ENCODE results near the gene ZSWIM6.
A peak's percentile ranks its signal among the peaks of the same experiment; 100 is the strongest.

Gene ZSWIM6

DNA sequence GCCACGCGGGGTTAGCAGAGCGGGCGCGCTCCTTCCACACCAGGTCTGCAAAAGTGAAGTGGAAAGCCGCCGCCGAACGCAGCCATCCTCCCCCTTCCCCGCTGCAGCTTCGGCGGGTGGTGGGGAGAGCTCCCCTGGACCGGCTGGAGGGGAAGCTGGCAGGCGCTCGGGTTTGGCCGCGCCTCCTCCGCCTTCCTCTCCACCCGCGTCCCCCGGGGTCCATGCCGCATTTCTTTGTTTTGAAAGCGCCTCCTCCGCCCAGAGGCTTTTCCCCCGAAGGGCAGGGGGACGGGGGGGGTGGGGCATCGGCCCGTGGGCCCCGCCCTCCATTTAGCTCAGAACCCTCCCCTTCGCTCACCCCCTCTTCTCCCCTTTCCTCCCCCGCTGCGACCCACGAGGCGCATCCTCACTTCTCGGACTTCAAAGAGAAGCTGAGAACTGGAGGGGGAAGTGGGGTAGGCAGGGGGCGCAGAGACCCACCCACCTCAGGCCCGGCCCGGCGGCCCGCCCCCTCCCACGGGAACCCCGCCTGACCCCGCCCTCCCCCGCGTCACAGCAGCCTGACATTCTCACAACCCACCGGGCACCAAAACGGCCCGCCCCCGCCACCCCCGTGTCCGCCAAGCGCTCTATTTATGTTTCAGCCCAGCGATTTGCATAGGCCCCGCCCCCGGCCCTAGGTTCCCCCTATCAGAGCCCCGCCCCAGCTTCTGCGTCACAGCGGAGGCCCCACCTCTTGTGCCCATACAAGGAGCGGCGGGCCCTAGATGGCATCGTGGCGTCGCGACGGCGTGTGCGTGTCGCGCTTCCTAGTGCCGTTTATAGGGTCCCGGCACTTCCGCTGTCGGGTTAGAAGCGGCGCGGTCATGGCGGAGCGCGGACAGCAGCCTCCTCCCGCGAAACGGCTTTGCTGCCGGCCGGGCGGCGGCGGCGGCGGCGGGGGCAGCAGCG lies at the start of gene ZSWIM6:
ZSWIM6 (plus strand) TSS at position 852 of the 951 bp plus-strand sequence; CDS start at position 867, 15 bp downstream.
- peak; percentile 97 for DNase-seq

DNA sequence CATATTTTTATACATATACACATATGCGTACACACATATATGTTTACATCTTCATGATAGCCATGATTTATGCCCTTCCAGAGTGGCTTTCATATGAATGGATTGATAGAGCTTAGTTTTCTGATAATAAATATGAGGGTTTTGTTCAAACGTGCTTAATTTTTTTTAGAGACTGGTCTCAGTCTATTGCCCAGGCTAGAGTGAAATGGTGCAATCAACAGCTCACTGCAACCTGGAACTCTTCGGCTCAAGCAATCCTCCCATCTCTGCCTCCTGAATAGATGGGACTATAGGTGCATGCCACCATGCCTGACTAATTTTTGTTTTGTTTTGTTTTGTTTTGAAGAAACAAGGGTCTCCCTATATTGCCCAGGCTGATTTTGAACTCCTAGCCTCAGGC lies 48.6 kb upstream of the ZSWIM6 start:
- DNase-seq: no peak

DNA sequence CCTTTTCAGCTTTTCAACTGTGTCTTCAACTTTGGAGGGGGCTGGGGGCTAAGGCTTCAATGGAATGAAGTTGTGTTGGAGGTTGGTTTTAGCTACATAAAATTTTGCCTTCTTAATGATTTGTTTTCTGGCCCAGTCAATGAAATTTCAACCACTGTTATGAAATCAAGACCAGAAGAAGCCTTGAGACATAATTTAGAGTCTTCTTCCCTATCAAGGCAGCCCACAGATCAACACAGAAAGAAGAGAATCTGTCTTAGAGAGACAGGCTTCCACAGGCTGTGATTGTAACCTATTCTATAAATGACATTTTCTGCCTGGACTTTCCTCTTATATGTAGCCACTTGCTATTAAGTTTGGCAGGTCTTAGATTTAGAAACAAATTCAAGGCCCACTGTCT lies 46.5 kb upstream of the ZSWIM6 start:
- DNase-seq: no peak

DNA sequence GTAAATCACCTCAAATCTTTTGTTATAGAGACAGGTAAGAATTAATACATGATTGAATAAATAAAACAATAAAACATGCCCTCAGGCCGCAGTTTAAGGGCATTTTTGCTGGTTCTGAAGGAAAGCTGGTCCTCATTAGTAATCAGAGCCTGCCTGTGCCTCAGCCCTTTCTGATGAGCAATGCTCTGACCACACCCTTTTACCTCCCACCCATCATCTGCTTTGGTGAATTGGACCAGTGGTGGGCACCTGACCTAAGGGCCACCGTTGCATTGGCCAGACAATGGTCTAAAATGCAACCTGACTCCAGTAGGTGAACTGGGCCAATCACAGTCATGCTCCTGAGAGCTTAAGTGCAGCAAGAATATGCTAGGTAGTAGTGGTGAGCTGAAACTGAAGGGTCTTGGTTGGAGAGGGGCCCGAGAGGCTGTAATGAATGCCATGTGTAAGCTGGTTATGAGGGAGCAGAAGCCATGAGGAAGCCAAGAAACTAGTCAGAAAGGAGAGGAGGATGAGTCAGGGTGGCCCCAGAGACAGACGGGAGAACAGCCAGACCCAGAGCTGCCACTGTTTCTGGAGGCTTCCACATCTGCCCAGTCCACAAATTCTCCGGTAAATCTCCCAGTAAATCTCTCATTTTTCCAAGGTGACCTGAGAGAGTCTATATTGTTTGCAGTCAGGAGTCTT lies 45.5 kb upstream of the ZSWIM6 start:
- DNase-seq: no peak

DNA sequence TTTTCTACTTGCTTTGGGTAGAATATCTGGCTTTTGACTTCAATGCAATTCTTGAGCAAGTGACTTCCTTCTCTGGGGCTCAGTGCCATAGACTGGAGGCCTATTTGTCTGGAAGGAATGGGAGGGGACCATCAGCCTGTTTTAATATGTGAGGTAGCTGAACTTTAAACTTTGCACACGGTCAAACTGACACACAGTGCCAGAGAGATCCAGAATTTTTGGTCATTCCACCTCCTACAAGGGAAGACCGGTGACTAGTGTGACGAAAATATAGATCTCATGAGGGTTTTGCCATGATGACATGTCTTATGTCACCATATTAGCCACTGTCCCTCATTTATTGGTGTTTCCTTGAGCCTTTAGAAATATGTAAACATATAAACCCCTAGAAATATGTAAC lies 44.6 kb upstream of the ZSWIM6 start:
- DNase-seq: no peak

DNA sequence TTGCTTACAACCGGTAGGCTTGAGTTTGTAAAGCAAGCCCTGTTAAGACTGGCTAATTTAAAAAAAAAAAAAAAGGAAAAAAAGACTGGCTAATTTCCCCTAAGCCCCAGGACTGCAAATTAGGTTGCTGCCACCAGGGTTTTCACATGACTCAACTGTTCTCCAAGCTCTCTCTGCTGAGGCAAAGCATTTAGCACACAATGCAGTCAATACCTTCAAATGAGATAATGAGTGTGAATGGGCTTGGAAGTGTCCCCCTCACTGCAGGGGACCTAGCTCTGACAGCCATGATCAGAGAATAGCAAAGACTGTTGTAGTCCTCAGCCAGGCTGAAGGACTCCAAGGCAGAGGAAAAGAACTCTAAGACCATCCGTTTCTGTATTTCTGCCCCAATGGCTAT lies 42.8 kb upstream of the ZSWIM6 start:
- no peak for DNase-seq

DNA sequence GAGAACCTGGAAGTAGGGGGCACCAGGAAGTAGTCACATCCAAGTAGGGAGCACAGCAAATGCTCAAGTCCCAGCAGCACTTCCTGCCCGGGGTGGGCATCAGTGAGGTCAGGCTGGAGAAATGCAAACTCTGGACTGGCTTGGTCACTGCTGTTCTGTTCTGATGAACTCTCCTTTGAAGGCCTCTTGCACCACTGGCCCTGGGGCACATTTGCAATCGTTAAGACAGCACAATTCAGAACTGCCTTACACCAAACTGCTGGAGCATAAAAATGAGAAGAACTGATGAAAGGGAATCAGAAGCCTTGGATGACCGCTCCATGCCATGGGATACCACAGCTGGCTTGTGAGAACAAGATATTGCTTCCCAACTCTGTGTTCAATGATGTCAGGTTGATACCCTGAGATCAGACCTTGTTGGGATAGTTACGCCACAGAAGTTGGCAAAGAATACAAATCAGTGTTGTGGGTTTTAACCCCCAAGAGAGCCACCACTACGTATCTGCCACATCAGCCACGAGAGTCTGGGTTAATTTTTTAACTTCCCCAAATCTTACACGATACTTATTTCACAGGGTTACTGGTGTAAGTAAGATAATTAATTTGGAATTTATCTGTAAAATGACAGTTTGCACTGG lies 42.3 kb upstream of the ZSWIM6 start:
- DNase-seq: no peak

DNA sequence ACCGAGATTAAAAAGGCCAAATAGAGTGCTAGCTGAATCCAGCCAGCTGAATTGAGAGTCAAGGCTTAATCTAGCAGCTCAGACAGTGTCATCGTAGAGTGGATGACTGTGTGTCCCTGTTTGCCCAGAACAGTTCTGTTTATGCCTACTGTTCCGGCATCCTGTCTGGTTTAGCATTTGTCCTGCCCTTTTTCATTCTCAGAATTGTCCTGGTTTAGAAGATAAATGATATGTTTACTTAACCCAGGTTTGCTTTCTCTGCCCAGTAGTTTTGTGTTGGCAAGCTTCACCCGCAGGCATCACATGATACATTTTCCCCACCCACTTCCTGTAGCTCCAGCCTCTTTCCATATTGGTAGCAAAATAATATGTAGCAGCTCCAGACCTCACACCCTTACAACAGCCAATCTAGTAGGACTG lies 41.3 kb upstream of the ZSWIM6 start:
- DNase-seq: no peak

DNA sequence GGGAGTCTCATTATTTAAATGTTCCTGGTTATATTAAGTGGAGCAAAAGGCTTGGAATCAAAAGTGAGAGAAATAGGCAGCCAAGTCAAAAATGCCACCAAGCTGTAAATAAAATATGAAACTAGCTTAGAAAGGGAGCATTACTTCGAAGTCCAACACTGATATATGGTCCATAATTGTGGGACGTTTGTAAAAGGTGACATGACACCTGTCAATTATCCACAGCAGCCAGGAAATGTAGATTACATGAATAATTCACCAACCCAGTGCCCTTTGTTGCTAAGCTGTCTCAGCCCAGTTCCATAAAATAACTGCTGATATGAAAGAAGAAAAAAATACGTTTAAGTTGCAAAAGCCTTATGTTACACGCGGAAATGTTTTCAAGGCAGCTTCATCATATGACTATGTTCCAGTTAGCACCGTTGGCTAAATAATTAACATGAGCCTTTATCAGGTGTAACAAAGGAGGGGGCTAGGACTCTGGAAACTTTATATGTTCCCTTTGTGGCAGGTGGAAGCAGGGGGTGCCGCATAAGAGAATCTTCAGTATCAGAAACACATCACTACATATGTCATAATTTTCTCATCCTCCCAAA lies 39.9 kb upstream of the ZSWIM6 start:
- no peak for DNase-seq

DNA sequence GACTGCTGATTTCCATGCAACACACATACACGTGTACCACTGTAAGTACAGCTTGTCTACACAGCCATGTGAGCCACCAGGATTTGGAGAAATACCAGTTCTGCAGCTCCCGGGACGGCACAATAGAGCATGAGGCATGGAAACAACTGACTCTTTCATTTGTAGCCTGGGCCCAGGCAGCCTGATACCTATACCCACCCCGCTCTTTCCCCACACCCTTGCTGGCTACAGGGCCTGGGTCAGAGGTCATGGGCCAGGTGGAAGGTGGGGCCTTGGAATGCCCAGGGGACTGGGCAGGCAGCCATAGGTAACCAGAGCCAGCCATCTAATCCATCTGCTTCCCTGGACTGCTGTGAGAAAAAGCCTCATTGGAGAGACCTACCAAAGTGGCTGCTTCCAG lies 39.0 kb upstream of the ZSWIM6 start:
- DNase-seq: no peak

DNA sequence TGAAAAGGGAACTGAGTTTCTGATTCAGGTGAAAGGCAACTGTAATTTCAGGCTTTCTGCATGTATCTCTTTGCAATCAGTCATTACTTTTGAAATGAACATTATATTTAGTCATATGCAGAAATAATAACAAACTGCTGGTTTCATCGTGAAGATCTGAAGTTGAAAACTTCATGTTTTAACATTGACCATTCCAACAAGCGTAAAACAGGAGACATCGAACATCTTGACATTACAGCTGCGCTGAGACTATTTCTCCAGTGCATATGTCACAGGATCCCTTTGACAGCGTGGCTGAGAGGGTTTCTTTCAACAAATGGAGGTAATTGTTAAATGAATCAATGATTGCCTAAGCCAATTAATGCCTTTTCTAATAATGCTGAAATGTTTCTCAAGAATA lies 38.2 kb upstream of the ZSWIM6 start:
- no peak for DNase-seq

DNA sequence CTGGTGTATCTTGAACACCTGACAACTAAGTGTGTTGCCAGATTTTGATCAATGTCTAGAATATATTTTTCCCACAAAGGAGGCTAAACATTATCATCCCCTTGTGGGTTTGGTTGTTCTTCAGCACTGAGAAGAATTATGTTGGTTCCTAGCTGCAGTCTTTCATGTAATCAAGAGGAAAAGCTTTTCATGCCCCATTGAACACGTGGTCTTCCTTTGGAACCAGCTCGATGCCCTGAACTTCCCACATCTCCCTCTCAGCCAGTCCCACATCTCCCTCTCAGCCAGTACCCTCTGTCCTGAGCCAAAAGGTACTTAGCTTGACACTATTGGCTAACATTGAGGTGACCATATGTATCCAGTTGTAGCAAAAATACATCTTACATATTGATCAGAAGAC lies 36.7 kb upstream of the ZSWIM6 start:
- no peak for DNase-seq

DNA sequence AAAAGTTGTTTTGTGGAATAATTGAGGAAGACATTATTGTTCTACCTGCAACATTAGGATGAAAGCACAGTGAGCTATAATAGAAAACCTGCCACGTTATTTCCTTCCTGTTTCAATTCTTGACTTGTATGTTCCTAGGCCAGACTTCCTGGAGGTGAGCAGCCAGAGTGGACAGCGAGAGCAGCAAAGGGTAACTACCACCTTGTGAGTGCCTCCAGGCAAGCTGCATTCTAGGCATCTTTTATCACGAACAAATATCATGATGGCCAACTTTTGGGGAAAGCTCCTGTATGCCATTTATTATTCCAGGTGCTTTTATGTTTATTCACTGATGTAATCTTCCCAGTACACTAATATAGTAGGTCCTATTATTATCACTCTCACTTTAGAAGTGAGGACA lies 34.0 kb upstream of the ZSWIM6 start:
- DNase-seq: no peak

DNA sequence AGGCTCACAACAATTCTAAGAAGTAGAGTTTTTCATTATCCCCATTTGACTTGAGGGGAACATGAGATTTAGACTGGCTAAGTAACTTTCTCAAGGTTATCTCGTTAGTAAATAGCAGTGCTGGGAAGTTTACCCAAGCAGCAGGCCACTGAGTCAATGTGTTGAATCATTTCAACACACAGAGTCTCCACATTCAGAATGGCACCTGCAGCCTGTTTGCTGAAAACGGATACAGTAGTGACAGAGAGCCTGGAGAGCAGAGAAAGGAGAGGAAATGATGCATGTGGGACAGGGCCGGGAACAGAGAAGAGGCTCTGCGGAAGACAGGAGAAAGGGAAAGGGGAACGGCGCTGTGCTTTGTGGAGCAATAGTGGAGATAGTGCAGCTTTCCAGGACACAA lies 33.5 kb upstream of the ZSWIM6 start:
- no peak for DNase-seq

DNA sequence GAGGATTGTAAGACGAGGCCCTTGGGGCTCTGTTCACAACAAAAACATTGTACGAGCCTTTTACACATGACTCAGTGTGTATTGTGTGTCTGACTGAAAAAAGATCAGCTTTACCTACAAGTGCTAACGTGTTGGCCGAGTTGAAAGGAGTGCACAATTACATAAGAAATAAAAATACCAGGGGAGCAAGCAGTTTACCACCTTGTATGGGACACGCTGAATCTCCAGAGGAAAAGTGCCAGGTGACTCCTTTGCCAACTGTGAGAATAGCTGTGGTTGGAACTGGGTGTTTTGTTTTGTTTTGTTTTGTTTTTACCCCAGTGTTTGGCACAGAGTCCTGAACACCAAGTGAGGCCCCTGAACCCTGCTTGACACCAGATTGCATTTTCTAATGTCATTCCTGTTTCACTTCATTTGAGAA lies 32.8 kb upstream of the ZSWIM6 start:
- DNase-seq: no peak

DNA sequence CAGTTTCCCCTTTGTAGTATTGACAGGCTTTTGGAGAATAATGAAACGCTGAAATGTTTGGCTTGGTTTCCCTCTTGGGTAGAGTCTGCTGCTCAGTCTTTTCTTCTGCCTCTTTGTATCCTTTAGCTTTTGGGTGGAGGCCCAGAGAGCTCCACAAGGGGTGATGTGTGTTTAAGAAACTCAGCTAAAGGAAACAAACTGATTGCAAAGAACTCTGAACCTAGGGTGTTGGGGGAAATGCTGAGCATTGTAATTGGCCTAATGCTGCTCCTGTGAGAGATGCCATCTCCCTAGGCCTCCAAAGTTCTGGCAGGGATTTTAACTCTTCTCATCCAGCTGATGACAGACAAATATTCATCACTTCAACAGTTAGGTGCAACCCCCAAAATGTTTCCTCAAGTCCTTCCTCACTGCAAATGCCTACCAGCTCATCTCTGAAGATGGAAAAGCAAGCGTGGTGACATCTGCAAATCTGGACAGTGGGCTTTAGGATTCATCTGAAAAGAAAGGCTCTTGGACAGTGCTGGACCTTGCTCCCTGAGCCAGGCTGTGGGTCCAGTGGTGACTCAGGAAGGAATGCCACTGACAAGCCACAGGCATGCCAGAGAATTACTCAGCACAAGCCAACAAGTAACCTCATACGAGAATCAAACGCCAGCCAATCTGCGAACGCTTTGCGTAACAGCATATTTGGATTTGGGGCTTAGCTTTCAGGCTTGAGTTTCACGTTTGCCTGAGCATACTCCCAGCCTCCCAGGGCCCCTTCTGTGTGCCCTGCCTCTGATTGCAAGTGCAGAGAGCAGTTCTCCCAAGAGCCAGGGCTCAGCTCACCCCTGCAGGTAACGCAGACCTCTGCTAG lies 30.5 kb upstream of the ZSWIM6 start:
- DNase-seq: no peak

DNA sequence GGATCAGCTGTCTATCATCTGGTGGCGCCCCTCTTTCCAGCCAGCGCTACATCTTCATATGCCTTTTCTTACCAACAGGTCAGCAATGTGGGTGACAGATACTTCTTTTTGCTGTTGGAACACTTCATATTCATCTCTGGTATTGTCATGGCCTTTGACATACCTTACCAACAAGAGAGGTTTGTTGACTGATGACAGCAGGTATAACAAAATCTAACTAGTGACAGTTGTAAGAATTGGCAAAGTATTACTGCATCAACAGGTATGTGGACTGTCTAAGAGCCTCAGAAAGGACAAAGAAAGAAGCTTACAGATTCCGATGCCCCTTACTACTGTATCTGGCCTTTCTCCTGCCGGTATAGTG lies 29.9 kb upstream of the ZSWIM6 start:
- no peak for DNase-seq

DNA sequence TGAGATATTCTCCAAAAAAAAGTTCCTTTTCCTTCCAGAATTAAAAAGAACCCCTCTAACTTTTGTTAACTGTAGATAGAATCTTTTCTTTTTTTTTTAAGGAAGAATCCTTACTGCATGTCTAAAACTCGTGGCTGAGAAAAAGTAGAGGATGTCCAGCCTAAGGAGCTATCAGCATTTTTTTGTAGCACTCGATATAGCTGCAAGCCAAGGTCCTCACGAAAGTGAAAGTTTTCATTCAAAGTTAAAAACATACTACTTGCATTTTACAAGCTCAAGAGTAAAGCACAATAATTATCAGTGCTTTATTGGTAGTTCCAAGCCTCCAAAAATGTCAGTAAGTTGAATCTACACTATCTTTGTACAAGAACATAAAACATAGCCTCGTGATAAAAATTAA lies 28.7 kb upstream of the ZSWIM6 start:
- DNase-seq: no peak

DNA sequence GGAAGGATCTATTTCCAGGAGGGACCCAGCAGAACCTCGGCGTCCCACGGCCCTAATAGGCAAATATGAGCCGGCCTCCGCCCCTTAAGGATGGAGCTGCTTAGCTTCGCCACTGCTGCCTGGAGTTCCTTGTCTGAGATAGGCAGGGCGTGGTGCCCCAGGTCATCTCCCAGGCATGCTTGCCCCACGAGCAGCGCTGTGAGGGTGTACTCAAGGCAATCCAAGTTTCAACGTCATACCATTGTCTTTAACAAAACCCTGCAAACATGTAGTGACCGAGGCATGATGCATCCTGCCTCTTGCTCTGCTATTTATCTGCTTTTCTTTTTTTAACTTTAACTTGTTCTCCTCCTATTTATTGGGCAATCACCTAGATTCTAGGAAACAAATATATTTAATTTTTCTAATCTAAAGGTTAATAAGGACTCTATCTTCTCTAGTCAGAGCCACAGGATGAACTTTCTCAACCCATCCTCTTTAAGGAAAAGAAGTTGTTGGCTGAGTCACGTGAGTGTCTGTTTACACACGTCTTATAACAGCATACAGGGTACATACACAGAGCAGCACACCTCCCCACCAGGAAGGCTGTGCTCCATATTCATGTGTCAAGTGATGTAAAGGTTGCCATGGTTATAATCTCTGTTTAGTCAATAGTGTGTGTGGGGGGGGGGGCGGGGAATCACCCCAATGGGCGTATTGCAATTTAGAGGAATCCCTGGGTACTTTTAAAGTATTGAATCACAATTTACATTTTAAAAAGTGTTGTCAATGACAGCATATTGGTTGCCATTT lies 27.3 kb upstream of the ZSWIM6 start:
- DNase-seq: no peak

DNA sequence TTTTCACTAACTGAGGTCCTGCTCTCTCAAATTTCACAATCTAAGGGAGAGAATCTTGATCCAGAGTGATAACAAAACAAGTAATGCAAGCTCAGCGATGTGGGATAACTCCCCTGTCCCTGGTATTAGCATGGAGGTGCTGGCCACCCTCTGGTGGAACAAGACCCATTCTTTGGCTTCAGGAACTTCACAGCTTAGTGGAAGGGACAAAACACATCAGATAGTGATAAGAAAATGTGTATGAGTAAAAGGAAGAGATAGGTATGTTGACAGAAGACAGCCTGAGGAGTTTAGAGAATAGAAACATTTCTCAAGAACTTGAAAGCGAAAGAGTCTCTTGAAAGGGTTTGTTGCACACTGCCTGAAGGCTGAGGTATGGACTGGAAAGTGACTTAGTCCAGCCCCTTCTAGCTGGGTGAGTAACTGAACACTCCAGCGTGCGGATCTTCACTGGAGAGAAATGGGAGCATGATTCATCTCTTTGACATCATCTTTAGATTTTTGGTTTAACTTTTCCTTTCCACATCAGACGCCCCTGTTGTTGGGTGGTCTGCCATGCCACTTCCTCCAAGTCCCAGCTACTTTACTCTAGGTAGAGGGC lies 25.4 kb upstream of the ZSWIM6 start:
- no peak for DNase-seq

DNA sequence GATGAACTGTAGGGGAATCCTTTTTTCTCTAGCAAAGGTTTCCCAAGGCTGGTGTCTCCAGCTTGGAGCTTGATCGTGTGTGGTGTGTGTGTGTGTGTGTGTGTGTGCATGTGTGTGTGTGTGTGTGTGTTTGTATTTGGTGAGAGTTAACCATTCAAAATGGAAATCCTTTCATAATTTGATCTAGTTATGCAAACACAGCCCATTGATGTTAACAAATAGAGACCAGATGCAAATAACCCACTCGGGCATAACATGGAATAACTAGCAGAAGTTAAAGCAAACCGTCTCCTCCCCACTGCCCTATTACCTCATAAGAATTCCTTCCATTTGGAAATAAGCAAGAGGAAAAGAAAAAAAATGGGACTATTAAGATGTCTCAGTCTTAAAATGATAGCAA lies 24.9 kb upstream of the ZSWIM6 start:
- DNase-seq: no peak
